Mucosa of rectum (tissue), 2 donors: ENCODE data around the gene SLC35E2B.
"Not testable (repeated sequence)": the region's sequence is repeated elsewhere in the genome, so short reads cannot be mapped to it uniquely, and the experiment has no call there.

Source experiments
- H3K27ac ChIP-seq, 2 donors: one replicate each; pipeline ENCODE4 v1.7.0; 2013; ENCODE audit warnings: inconsistent platforms in 2 of 2, low read depth in 2 of 2, low read length in 2 of 2
- H3K27me3 ChIP-seq, 2 donors: one replicate each; pipeline ENCODE4 v1.7.0; 2013; ENCODE audit warnings: low read length in 2 of 2; ENCODE audit not compliant: control insufficient read depth in 2 of 2, insufficient read depth in 2 of 2
- H3K36me3 ChIP-seq, 2 donors: one replicate each; pipeline ENCODE4 v1.7.0; 2013; ENCODE audit warnings: low read length in 2 of 2; ENCODE audit not compliant: control insufficient read depth in 2 of 2, insufficient read depth in 2 of 2
- H3K4me1 ChIP-seq, 2 donors: one replicate each; pipeline ENCODE4 v1.7.0; 2013; ENCODE audit warnings: low read length in 2 of 2, mild to moderate bottlenecking in 1 of 2; ENCODE audit not compliant: control insufficient read depth in 2 of 2, insufficient read depth in 2 of 2
- H3K4me3 ChIP-seq, 2 donors: one replicate each; pipeline ENCODE4 v1.7.0; 2013; ENCODE audit warnings: low read length in 2 of 2
- H3K9ac ChIP-seq, 2 donors: one replicate each; pipeline ENCODE4 v1.7.0; 2013; ENCODE audit warnings: low read length in 2 of 2, low read depth in 1 of 2, mild to moderate bottlenecking in 1 of 2
- H3K9me3 ChIP-seq, 2 donors: one replicate each; pipeline ENCODE4 v1.7.0; 2013; ENCODE audit warnings: low read length in 2 of 2; ENCODE audit not compliant: control insufficient read depth in 2 of 2
- donor health status: healthy.
- donor health status: Normal muscosa, but diverticular disease.

The SLC35E2B gene

DNA sequence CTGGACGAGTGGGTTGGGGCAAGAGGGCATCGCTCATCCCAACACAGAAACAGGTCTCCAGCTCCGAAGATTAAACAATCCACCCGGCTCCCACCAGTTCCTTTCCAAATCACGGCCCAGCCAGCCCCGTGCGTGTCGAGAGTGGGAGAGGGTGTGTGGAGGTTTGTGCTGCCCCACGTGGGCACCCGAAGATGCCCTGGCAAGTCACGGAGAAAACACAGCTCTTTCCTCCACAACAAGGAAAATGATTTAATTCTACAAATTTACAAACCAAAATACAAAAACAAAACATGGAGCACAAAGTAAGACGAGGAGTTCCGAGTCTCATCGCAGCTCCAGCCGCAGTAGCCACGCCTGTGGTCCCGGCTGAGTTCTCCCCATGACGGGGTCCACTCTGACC lies 9.9 kb upstream of the SLC35E2B start:
- H3K4me1 ChIP-seq, H3K9me3 ChIP-seq, H3K4me3 ChIP-seq, H3K27me3 ChIP-seq, H3K27ac ChIP-seq, H3K36me3 ChIP-seq, H3K9ac ChIP-seq: not testable (repeated sequence)

- not testable (repeated sequence) for H3K4me1 ChIP-seq, H3K9me3 ChIP-seq, H3K4me3 ChIP-seq, H3K27ac ChIP-seq, H3K36me3 ChIP-seq, H3K9ac ChIP-seq, H3K27me3 ChIP-seq
Observed at GRCh38 chr1:1700557-1700956, 8.0 kb upstream of the SLC35E2B start.

DNA sequence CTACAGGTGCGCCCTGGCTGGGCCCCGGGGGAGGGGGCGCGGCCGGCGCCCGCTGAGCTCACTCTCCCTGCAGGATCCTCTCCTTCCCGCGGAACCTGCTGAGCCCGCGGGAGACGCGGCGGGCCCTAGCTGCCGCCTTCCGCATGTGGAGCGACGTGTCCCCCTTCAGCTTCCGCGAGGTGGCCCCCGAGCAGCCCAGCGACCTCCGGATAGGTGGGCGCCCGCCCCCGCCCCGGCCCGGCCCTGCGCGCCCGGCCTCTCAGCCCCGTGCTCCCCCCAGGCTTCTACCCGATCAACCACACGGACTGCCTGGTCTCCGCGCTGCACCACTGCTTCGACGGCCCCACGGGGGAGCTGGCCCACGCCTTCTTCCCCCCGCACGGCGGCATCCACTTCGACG lies 7.5 kb upstream of the SLC35E2B start:
- H3K4me1 ChIP-seq, H3K9me3 ChIP-seq, H3K4me3 ChIP-seq, H3K36me3 ChIP-seq, H3K27me3 ChIP-seq, H3K9ac ChIP-seq, H3K27ac ChIP-seq: not testable (repeated sequence)

DNA sequence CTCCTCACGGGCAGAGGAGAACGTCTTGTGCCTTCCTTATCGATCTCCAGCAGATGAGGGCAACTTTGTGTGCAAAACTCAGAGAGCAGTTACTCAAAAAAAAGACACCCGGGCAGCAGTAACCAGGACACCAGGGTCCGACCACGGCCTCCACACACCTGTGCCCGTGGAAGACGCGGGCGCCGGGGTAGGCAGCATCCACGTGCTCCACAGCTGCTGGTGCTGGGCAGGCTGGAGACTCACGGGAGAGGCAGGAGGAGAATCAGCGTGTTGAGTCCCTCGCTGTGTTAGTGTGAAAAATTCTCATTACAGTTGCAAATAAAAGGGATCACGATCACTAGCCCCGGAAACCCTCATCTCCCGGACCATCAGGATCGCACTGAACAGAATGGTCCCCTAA lies 6.5 kb upstream of the SLC35E2B start:
- H3K27ac ChIP-seq, H3K4me3 ChIP-seq, H3K9ac ChIP-seq, H3K36me3 ChIP-seq, H3K4me1 ChIP-seq, H3K9me3 ChIP-seq, H3K27me3 ChIP-seq: not testable (repeated sequence)

DNA sequence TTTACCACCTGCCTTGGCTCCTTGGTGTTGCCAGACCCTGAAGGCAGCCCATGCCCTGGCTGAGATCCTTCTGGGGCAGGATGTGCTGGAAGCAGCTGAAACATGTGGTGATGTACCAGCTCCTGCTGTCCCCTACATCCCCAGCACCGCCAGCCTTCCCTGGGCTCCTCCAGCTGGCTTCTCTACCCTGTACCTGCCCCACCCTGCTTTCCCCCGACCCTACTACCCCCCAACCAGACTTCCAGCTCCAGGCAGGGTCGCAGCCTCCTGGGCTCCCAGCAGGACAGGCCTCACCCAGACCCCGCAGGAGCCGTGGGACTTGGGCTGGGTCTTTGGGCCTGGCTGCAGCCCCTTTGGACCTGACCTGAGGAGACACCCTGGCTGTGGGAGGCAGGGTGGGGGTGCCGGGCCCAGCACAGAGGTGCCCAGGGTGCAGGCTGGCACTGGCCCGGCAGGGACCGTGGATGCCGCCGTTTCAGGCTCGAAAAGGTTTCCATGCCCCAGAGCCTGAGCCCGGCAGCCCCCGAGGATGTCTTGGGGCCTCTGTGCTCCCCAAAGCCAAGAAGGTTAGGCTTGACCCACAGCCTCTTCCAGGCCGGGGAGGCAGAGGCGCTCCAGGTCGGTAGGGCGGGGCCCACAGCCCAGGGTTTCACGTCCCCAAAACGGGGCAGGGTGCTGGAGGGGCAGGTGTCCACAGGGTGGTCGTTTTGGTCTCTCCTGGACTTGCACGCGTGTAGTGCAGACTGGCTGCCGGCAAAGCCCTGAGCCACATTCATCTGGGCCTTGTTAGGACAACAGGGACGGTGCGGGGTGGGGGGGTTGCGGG lies 5.0 kb upstream of the SLC35E2B start:
- H3K27me3 ChIP-seq, H3K4me3 ChIP-seq, H3K9me3 ChIP-seq, H3K27ac ChIP-seq, H3K9ac ChIP-seq, H3K4me1 ChIP-seq, H3K36me3 ChIP-seq: not testable (repeated sequence)

- H3K4me3 ChIP-seq, H3K4me1 ChIP-seq, H3K9ac ChIP-seq, H3K36me3 ChIP-seq, H3K9me3 ChIP-seq, H3K27ac ChIP-seq, H3K27me3 ChIP-seq: not testable (repeated sequence)
Observed at GRCh38 chr1:1696431-1697357, 4.1 kb upstream of the SLC35E2B start.

DNA sequence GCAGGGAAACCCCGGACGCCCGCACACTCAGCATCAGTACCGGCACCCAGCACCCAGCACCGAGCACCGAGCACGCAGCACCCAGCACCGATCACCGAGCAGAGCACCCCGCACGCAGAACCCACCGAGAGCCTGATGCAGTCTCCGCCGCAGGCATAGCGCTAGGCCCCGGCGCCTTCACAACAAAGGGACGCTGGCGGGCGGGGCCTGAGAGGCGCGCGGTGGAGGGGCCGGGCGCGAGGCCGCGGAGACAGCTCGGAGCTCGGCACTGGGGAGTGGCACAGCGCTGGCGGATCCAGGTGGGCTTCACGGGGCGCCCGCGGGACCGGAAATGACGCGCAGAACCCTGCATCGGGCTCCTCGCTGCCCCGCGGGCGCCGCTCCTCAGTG lies 276 bp downstream of the SLC35E2B start:
- peak overlapping the region; percentile 79 to 81 for H3K27ac ChIP-seq
- not testable (repeated sequence) for H3K27me3 ChIP-seq, H3K9me3 ChIP-seq, H3K36me3 ChIP-seq, H3K4me1 ChIP-seq
- peak overlapping the region; percentile 44 to 61 for H3K4me3 ChIP-seq
- H3K9ac ChIP-seq, result peak overlapping the region in 1 of 2 donors; percentile 56

GRCh38 chr1:1691443-1691842 lies 1.2 kb downstream of the SLC35E2B start:
- peak overlapping the region in 1 of 2 donors; percentile 52 for H3K4me3 ChIP-seq
- H3K36me3 ChIP-seq, H3K27me3 ChIP-seq, H3K4me1 ChIP-seq, H3K9me3 ChIP-seq, H3K9ac ChIP-seq, H3K27ac ChIP-seq: not testable (repeated sequence)

- H3K4me1 ChIP-seq, H3K27me3 ChIP-seq, H3K9me3 ChIP-seq, H3K36me3 ChIP-seq, H3K27ac ChIP-seq, H3K9ac ChIP-seq, H3K4me3 ChIP-seq: not testable (repeated sequence)
Observed at GRCh38 chr1:1689526-1689925, 3.1 kb downstream of the SLC35E2B start.

- Histone ChIP-seq H3K27ac (no peak overlapping the region), H3K9ac (no peak overlapping the region), H3K27me3 (no peaks in the 10 kb centered on the region), H3K9me3 (no peaks in the 10 kb centered on the region), H3K4me1 (no peaks in the 10 kb centered on the region), H3K36me3 (peaks cover 0 to 9% of the 10 kb centered on the region in 2 donors), H3K4me3 (no peak overlapping the region)
Observed at GRCh38 chr1:1687846-1688245, 4.7 kb downstream of the SLC35E2B start.
